Activated B cell treated with CpG ODN at 0.5 μM for 24 hours (primary cell): ENCODE data around the gene PSMD14. TPM values are rescaled to one million over a fixed set of nuclear protein-coding genes. Genes with fewer than 3 reads are reported as not detected.

Experiments used
- ATAC-seq: fragments of 200-7000 bp; cut with Tn5 transposase; one replicate; pipeline ENCODE4 v1.10.0; 2021; ENCODE audit warnings: low read depth, mild to moderate bottlenecking, moderate library complexity
- CTCF ChIA-PET: fragments of 350-600 bp; sonication (Branson Sonifier 250); formaldehyde crosslinking; loops from one replicate; lab custom pipeline; 2021; ENCODE audit warnings: antibody characterized with exemption; lab: Charles Lee
- POLR2A ChIA-PET: fragments of 350-600 bp; sonication (Branson Sonifier 250); formaldehyde crosslinking; loops from one replicate; lab custom pipeline; 2021; ENCODE audit warnings: antibody characterized with exemption; lab: Charles Lee
- DNase-seq: peaks from one replicate; pipeline ENCODE4 v3.0.0; 2022
- H3K27ac Mint-ChIP-seq: one replicate; pipeline ENCODE4 v1.8.0; 2020; ENCODE audit warnings: mixed read lengths
- H3K27me3 Mint-ChIP-seq: one replicate; pipeline ENCODE4 v1.8.0; 2021; ENCODE audit warnings: mixed read lengths
- H3K36me3 Mint-ChIP-seq: one replicate; pipeline ENCODE4 v1.8.0; 2021; ENCODE audit warnings: low read depth, mixed read lengths
- H3K4me1 Mint-ChIP-seq: one replicate; pipeline ENCODE4 v1.8.0; 2021; ENCODE audit warnings: mixed read lengths
- H3K4me3 Mint-ChIP-seq: one replicate; pipeline ENCODE4 v1.8.0; 2020; ENCODE audit warnings: mild to moderate bottlenecking, mixed read lengths
- H3K9me3 Mint-ChIP-seq: one replicate; pipeline ENCODE4 v1.8.0; 2020; ENCODE audit warnings: mixed read lengths
- CTCF ChIP-seq: fragments of 200-600 bp; IDR thresholded peaks from one replicate; pipeline ENCODE4 v1.8.0; 2022; ENCODE audit warnings: antibody characterized with exemption, mild to moderate bottlenecking
- intact Hi-C: fragments of 100-400 bp; cut with micrococcal nuclease; formaldehyde crosslinking; loops from one replicate; pipeline ENCODE4 v1.15.1; 2024
- total RNA-seq: library from RNA; stranded (reverse); gene quantifications from 2 replicates; pipeline ENCODE4 v1.2.3, GENCODE V29; 2022

The PSMD14 gene
- total RNA-seq, 1 donor from 2014 or later, result 55.1 TPM

DNA sequence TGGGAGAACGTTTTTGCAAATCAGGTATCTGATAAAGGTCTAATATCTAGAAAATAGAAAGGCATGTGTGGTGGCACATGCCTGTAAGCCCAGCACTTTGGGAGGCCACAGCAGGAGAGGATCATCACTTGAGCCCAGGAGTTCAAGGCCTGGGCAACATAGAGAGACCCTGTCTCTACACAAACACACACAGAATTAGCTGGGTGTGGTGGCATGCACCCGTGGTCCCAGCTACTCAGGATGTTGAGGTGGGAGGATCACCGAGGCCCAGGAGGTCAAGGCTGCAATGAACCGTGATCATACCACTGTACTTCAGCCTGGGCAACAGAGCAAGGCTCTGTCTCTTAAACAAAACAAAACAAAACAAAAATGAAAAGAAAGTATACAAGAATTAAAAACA, 94.1 kb downstream of the PSMD14 start:
- H3K27ac Mint-ChIP-seq, result no peak overlapping the region
- no peaks in the 10 kb centered on the region for H3K27me3 Mint-ChIP-seq
- no peak for DNase-seq
- peaks cover 36% of the 10 kb centered on the region for H3K36me3 Mint-ChIP-seq
- no peak for ATAC-seq
- no peak overlapping the region for H3K4me3 Mint-ChIP-seq
- POLR2A ChIA-PET, result no interaction called here
- TF ChIP-seq CTCF, result no peak
- H3K4me1 Mint-ChIP-seq, result no peaks in the 10 kb centered on the region
- intact Hi-C loops, result no loop called here
- H3K9me3 Mint-ChIP-seq, result no peaks in the 10 kb centered on the region
- CTCF ChIA-PET, result no interaction called here

- CTCF ChIA-PET, result no interaction called here
- Mint-ChIP-seq H3K4me1 (no peaks in the 10 kb centered on the region), H3K36me3 (peaks cover 31% of the 10 kb centered on the region), H3K9me3 (no peaks in the 10 kb centered on the region), H3K4me3 (no peak overlapping the region), H3K27ac (no peak overlapping the region), H3K27me3 (no peaks in the 10 kb centered on the region)
- POLR2A ChIA-PET, result no interaction called here
- intact Hi-C loops, result no loop called here
- ATAC-seq, result no peak
- DNase-seq, result no peak
- TF ChIP-seq CTCF, result no peak
Measured at GRCh38 chr2:161406316-161406715, 98.1 kb downstream of the PSMD14 start.

- H3K9me3 Mint-ChIP-seq, result no peaks in the 10 kb centered on the region
- H3K27ac Mint-ChIP-seq, result no peak overlapping the region
- TF ChIP-seq CTCF, result no peak
- ChIA-PET POLR2A (no interaction called here), CTCF (no interaction called here)
- ATAC-seq, result no peak
- no peak for DNase-seq
- H3K27me3 Mint-ChIP-seq, result no peaks in the 10 kb centered on the region
- intact Hi-C loops, result no loop called here
- peaks cover 22% of the 10 kb centered on the region for H3K36me3 Mint-ChIP-seq
- H3K4me3 Mint-ChIP-seq, result no peak overlapping the region
- no peaks in the 10 kb centered on the region for H3K4me1 Mint-ChIP-seq
Measured at GRCh38 chr2:161407597-161407996, 99.4 kb downstream of the PSMD14 start.

DNA sequence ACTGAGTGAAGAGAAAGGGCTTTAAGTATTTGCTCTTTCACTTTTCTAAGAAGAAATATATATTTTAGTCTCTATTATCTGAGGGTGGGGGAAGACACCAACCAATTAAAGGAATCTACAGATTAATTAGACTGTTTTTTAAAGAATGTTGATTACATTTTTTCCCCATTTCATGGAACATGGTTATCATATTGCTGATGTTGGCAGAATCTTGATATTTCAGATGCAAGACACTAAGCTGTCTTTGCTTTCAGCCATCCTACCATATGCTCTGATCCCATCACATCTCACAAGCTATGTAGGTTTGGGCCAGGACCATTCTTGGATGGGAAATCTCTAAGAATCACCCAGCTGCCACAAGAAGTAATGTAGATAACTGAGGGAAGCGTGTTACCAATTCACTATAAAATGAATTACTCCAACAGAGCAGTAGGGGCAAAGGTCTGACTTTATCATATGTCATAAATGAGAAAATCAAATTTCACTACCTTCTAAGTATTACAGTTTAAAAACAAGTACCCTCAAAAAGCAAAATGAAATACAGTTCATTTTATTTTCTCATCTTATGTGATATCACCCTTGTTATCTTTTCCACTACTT, 101.2 kb downstream of the PSMD14 start:
- Mint-ChIP-seq H3K27ac (no peak overlapping the region), H3K36me3 (peaks cover 16% of the 10 kb centered on the region), H3K4me3 (no peak overlapping the region), H3K27me3 (peaks cover 4% of the 10 kb centered on the region), H3K4me1 (peaks cover 6% of the 10 kb centered on the region), H3K9me3 (no peaks in the 10 kb centered on the region)
- intact Hi-C loops, result no loop called here
- ATAC-seq (no peak), DNase-seq (no peak)
- ChIA-PET POLR2A (no interaction called here), CTCF (no interaction called here)
- no peak for TF ChIP-seq CTCF

GRCh38 chr2:161412346-161412745, 104.1 kb downstream of the PSMD14 start:
- no peak for TF ChIP-seq CTCF
- Mint-ChIP-seq H3K4me1 (peaks cover 31% of the 10 kb centered on the region), H3K27ac (no peak overlapping the region), H3K27me3 (peaks cover 28% of the 10 kb centered on the region), H3K4me3 (no peak overlapping the region), H3K9me3 (no peaks in the 10 kb centered on the region), H3K36me3 (peaks cover 16% of the 10 kb centered on the region)
- ChIA-PET CTCF (no interaction called here), POLR2A (no interaction called here)
- no peak for ATAC-seq
- no peak for DNase-seq
- intact Hi-C loops, result no loop called here
